Medulla oblongata (tissue), 1 donor: ENCODE data around the gene MSANTD7.
"Not testable (repeated sequence)": the region's sequence is repeated elsewhere in the genome, so short reads cannot be mapped to it uniquely, and the experiment has no call there.

Source experiments
- DNase-seq: peaks from one replicate; pipeline ENCODE4 v3.0.0-alpha.2; 2015; ENCODE audit errors: extremely low spot score

MSANTD7 gene

GRCh38 chr10:14837757-14838581 is at the start of gene MSANTD7, which contains the start of the genes CDNF and HSPA14:
MSANTD7 (plus strand) TSS chr10:14838306; CDS start chr10:14842285, 3,979 bp downstream.
CDNF (minus strand) TSS chr10:14838037; CDS start chr10:14837946, 91 bp downstream.
HSPA14 (plus strand) TSS chr10:14838306; CDS start chr10:14838403, 97 bp downstream.
- DNase-seq: peak; percentile 100

DNA sequence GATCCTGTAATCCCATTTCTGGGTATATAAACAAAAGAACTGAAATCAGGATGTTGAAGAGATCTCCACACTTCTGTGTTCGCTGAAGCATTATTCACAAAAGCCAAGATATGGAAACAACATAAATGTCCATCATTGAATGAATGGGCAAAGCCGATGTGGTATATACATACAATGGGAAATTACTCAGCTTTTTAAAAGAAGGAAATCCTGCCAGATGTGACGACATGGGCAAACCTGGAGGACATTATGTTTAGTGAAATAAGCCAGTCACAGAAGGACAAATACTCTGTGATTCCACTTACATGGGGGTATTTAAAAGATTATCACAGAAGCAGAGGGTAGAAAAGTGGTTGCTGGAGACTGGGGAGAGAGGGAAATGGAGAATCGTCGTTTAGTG is 39.5 kb upstream of the MSANTD7 start:
- DNase-seq: no peak

GRCh38 chr10:14800397-14800796 is 37.7 kb upstream of the MSANTD7 start:
- DNase-seq: no peak

DNA sequence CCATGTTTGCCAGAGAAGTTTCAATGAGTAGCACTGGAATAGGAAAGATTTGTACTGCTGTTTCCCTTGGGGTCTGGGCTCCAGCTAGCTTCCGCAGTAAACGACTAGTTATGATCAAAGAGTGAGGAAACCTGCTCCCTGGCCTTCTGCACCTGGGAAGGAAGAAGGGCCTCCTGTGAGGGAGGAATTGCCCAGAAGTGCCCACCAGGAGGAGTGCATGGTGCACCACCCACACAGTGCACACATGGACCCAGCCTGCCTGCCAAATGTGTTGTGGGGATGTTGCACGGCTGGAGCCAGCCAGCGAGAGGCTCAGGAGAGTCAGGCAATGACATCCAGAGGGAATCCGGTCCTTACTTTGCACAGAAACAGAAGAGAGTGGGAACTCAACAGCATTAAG is 36.4 kb upstream of the MSANTD7 start:
- no peak for DNase-seq

GRCh38 chr10:14803827-14804226 is 34.3 kb upstream of the MSANTD7 start:
- no peak for DNase-seq

- no peak for DNase-seq
These were observed 31.8 kb upstream of the MSANTD7 start for GRCh38 chr10:14806318-14806717.

GRCh38 chr10:14810969-14811953 is 26.8 kb upstream of the MSANTD7 start:
- DNase-seq: no peak

DNA sequence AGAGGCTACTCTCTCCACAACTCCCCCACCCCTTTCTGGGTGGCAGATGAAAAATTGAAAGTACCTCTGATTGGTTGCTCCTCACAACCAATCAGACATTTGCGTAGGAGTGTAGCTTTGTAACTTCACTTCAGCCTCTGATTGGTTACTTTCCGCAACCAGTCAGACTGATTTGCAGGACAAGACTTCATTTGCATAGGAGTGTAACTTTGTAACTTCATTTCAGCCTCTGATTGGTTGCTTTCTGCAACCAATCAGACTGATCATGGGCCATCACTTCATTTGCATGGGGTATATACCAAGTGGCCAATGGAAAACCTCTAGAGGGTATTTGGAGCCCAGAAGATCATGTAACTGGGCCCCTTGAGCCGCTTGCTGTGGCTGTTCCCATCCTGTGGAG is 25.8 kb upstream of the MSANTD7 start:
- no peak for DNase-seq

DNA sequence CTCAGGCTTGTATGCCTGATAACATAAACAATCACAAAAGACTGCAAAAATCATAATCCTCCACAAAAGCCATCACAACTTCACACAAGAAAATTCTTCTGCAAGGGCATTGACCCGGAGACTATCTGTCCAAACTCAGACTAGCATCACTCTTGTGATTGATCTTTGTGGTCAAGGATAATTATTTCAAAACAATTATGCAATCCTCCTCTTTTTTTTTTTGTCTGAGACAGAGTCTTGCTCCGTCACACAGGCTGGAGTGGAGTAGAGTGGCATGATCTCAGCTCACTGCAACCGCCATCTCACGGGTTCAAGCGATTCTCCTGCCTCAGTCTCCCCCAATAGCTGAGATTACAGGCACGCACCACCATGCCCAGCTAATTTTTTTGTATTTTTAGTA is 22.4 kb upstream of the MSANTD7 start:
- DNase-seq: no peak

- not testable (repeated sequence) for DNase-seq
These were observed 21.4 kb upstream of the MSANTD7 start for GRCh38 chr10:14816717-14817116.

GRCh38 chr10:14820010-14820774 is 17.9 kb upstream of the MSANTD7 start:
- DNase-seq: no peak

GRCh38 chr10:14820775-14821154 is 17.3 kb upstream of the MSANTD7 start:
- DNase-seq: no peak

GRCh38 chr10:14821635-14822375 is 16.3 kb upstream of the MSANTD7 start:
- DNase-seq: no peak

- peak; percentile 74 for DNase-seq
These were observed 15.0 kb upstream of the MSANTD7 start for GRCh38 chr10:14822879-14823755.

- DNase-seq: no peak
These were observed 14.1 kb upstream of the MSANTD7 start for GRCh38 chr10:14823966-14824365.

DNA sequence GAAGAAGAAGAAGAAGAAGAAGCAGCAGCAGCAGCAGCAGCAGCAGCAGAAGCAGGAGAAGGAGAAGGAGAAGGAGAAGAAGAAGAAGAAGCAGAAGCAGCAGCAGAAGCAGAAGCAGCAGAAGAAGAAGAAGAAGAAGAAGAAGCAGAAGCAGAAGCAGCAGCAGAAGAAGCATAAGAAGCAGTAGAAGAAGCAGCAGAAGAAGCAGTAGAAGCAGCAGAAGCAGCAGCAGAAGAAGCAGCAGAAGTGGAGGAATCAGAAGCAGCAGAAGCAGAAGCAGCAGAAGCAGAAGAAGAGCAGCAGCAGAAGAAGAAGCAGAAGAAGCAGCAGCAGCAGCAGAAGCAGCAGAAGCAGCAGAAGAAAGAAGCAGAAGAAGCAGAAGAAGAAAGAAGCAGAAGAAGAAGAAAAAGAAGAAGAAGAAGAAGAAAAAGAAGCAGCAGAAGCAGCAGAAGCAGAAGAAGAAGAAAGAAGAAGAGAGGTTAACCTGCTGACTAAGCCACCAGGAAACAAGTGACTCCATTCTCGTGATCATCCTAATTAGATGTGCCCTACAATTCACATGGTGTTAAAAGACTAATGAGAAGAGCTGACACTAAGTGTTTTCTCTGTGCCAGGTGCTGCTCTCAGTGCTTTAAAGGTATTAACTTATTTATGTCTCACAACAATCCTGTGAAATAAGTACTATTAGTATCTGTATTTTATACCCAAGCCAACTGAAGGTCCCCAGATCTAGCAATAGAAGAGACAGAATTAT is 11.9 kb upstream of the MSANTD7 start:
- no peak for DNase-seq

DNA sequence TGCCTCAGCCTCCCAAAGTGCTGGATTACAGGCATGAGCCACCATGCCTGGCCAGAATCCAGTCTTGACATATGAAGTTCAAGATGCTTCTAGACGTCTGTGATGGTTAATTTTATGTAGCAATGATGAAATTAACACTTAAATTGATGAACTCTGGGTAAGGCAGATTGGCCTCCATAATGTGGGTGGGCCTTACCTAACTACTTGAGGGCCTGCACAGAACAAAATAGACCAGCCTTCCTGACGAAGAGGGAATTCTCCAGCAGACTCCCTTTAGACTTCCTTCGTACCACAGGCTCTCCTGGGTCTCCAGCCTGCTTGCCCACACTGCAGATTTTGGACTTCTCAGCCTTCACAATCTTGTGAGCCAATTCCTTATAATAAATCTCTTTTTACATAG is 5.0 kb upstream of the MSANTD7 start:
- no peak for DNase-seq

- DNase-seq: no peak
These were observed 1.9 kb upstream of the MSANTD7 start for GRCh38 chr10:14836208-14836607.
